Measurements from ENCODE around the gene LAMA3. TPM values are rescaled to one million over a fixed set of nuclear protein-coding genes. Genes with fewer than 3 reads are reported as not detected.

Gene LAMA3
- total RNA-seq, 1 donor from 2014 or later, result 3.3 TPM

GRCh38 chr18:23825978-23826405, 136.7 kb downstream of the LAMA3 start:
- intact Hi-C loops (cut with DNase I), result no loop called here
- DNase-seq (peak; percentile 41), ATAC-seq (ENCODE audit: poor library complexity) (peak; percentile 94)

- no peak for DNase-seq
- intact Hi-C loops (cut with DNase I), result no loop called here
- ATAC-seq (ENCODE audit: poor library complexity), result peak; percentile 46
Measured at GRCh38 chr18:23826850-23827620, 137.8 kb downstream of the LAMA3 start.

- ATAC-seq (ENCODE audit: poor library complexity), result no peak
- no peak for DNase-seq
- intact Hi-C loops (cut with DNase I), result no loop called here
Measured at GRCh38 chr18:23827681-23828080, 138.4 kb downstream of the LAMA3 start.

GRCh38 chr18:23828426-23828825, 139.2 kb downstream of the LAMA3 start:
- ATAC-seq (ENCODE audit: poor library complexity), result no peak
- DNase-seq, result no peak
- intact Hi-C loops (cut with DNase I), result no loop called here

GRCh38 chr18:23832911-23833310, 143.7 kb downstream of the LAMA3 start:
- DNase-seq (no peak), ATAC-seq (ENCODE audit: poor library complexity) (no peak)
- intact Hi-C loops (cut with DNase I), result no loop called here

- ATAC-seq (ENCODE audit: poor library complexity), result no peak
- DNase-seq, result no peak
- intact Hi-C loops (cut with DNase I), result no loop called here
Measured at GRCh38 chr18:23833714-23834113, 144.5 kb downstream of the LAMA3 start.

GRCh38 chr18:23835091-23835490, 145.8 kb downstream of the LAMA3 start:
- DNase-seq (no peak), ATAC-seq (ENCODE audit: poor library complexity) (no peak)
- intact Hi-C loops (cut with DNase I), result no loop called here

- intact Hi-C loops (cut with DNase I), result no loop called here
- DNase-seq, result no peak
- ATAC-seq (ENCODE audit: poor library complexity), result no peak
Measured at GRCh38 chr18:23835506-23835905, 146.3 kb downstream of the LAMA3 start.

- intact Hi-C loops (cut with DNase I), result no loop called here
- DNase-seq (no peak), ATAC-seq (ENCODE audit: poor library complexity) (peak; percentile 82)
Measured at GRCh38 chr18:23837591-23837990, 148.3 kb downstream of the LAMA3 start.

GRCh38 chr18:23838233-23838632, 149.0 kb downstream of the LAMA3 start:
- no peak for DNase-seq
- intact Hi-C loops (cut with DNase I), result no loop called here
- ATAC-seq (ENCODE audit: poor library complexity), result peak; percentile 85

GRCh38 chr18:23838801-23839366, 149.6 kb downstream of the LAMA3 start:
- ATAC-seq (ENCODE audit: poor library complexity), result no peak
- intact Hi-C loops (cut with DNase I), result no loop called here
- DNase-seq, result no peak

GRCh38 chr18:23842305-23842704, 153.1 kb downstream of the LAMA3 start:
- DNase-seq (no peak), ATAC-seq (ENCODE audit: poor library complexity) (no peak)
- intact Hi-C loops (cut with DNase I), result no loop called here

- intact Hi-C loops (cut with DNase I), result no loop called here
- no peak for DNase-seq
- no peak for ATAC-seq (ENCODE audit: poor library complexity)
Measured at GRCh38 chr18:23844991-23845680, 155.9 kb downstream of the LAMA3 start.

- intact Hi-C loops (cut with DNase I), result no loop called here
- DNase-seq (no peak), ATAC-seq (ENCODE audit: poor library complexity) (no peak)
Measured at GRCh38 chr18:23845988-23846630, 156.9 kb downstream of the LAMA3 start.

- DNase-seq, result no peak
- intact Hi-C loops (cut with DNase I), result no loop called here
- ATAC-seq (ENCODE audit: poor library complexity), result no peak
Measured at GRCh38 chr18:23847321-23847986, 158.2 kb downstream of the LAMA3 start.

GRCh38 chr18:23849141-23849540, 159.9 kb downstream of the LAMA3 start:
- DNase-seq (no peak), ATAC-seq (ENCODE audit: poor library complexity) (no peak)
- intact Hi-C loops (cut with DNase I), result no loop called here

- intact Hi-C loops (cut with DNase I), result no loop called here
- DNase-seq, result no peak
- ATAC-seq (ENCODE audit: poor library complexity), result no peak
Measured at GRCh38 chr18:23850215-23850614, 161.0 kb downstream of the LAMA3 start.

- intact Hi-C loops (cut with DNase I), result no loop called here
- ATAC-seq (ENCODE audit: poor library complexity) (no peak), DNase-seq (no peak)
Measured at GRCh38 chr18:23851470-23852002, 162.3 kb downstream of the LAMA3 start.
